HG02759 (cell line): Measurements from ENCODE around the gene FCN3.
A peak's percentile ranks its signal among the peaks of the same experiment; 100 is the strongest.
"Not testable (repeated sequence)": the region's sequence is repeated elsewhere in the genome, so short reads cannot be mapped to it uniquely, and the experiment has no call there.

ENCODE experiments used
- ATAC-seq: cut with Tn5 transposase; IDR thresholded peaks from one replicate; pipeline ENCODE4 v1.9.1; 2021; ENCODE audit warnings: mild to moderate bottlenecking, moderate library complexity; ENCODE audit not compliant: unreplicated experiment

Gene FCN3

DNA sequence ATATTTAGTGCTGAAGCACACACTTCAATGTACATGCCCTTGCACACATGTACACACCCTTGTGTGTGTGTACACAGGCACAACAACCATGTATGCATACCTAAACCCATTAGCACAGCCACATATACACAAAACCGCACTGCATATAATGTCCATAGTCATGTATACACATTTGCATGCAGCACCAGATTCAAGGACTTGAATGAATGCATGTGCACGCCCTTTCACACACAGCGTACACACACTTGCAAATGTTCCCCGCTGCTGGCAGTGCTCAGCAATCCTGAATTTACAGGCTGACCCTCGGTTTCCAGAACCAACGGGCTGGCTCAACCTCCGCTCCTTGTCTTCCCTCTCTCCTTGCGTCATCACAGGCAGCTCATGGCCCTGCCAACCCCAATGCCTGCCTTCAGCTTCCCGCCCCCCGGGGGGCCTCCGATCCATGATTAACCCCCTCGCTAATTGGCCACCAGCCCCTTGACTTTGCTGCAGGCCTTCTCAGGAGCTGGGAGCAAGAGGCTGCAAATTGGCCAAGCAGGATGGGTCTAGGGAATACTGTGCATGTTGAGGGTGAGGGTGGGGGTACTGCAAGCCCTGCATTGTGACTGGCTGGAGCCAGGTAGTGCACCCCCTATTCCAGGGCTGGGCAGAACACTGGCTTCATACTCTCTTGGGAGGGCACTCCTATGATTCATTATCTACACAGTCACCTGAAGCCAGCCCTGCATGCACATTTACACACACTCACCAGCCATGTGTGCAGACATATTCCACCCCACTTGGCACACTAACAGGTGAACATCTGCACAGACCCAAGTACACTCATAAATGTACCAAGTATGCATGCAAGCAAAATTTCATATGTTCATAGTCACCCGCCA lies 25.7 kb upstream of the FCN3 start:
- no peak for ATAC-seq

DNA sequence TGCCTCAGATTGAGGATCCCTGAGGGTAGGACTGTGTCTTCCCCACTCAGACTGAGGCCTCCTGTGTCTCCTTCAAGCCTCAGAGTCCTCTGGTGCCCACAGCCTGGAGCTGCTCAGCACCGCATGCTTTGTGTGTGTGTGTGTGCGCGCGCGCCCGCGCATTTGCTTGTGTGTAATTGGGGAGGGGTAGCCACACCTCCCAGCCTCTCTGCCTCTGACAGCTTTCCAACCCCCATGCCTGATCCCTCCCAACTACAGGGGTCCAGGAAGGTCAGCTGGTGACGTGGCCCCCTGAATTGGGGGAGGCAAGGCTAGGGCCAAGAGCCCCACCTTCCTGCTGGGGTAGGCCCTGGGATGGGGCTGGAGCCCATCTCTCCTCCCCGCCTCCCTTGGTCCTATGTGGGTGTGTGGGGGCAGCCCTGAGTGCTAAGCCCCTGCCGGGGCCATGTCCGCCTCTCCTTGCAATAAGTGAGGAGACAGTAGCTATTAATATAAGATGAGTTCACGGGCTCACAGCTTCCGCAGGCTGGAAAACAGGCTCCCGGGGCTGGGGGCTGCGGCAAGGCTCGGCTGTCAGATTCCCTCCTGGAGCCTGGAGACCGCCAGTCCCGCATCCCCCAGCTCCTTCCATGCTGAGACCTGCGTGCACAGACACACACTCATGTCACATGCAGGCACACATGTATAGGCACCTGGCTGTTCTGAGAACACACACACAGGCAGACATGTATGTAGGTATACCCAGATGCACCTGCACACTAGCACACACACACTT lies 24.8 kb upstream of the FCN3 start:
- no peak for ATAC-seq

DNA sequence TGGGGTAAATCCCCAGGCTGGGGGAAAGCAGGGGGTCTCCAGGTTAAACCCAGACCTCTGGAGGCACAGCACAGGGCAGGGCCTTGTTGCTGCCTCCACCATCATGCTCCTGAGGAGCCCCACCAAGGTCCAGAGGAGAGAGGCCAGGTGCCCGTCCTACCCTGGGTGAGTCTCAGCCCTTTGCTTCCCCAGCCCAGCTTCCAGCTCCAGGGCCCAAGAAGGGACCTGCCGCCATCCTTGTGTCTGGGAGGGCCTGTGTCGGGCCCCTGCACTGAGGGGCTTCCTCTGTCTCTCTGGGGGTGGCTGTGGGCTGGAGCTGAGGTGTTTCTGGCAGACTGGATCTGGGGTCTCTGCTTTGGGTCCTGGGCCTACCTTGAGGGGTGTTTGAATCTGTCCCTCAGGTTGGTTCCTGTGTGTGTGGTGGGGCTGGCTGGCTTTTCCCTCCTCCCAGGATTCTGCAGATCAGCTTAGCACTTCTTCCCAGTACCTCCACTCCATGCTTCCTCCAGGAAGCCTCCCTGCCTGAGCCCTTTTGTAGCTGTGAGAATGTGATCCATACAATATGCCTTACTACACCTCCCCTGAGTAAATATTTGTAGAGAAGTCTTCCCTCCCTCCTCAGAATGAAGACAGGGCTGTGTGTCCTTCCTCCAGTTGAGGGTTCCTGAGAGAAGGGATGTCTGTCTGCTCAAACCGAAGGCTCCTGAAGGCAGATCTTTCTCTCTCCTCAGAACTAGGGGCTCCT lies 24.0 kb upstream of the FCN3 start:
- no peak for ATAC-seq

DNA sequence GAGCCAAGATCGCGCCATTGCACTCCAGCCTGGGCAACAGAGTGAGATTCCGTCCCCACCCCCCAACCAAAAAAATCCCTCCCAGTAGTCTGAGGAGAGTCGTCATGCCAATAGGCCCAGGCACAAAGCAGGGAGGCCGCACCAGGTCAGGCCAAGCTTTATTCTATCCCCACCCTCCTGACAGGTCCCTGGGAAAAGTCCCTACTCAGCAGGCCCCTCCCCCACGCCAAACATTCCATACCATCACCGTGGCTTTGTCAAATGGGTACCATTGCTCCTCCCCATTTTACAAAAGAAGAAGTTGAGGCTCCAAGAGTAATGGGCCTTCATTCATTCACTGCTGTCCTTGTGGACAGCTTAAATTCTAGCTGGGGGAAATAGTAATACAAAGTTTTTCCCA lies 23.1 kb upstream of the FCN3 start:
- ATAC-seq, result no peak

DNA sequence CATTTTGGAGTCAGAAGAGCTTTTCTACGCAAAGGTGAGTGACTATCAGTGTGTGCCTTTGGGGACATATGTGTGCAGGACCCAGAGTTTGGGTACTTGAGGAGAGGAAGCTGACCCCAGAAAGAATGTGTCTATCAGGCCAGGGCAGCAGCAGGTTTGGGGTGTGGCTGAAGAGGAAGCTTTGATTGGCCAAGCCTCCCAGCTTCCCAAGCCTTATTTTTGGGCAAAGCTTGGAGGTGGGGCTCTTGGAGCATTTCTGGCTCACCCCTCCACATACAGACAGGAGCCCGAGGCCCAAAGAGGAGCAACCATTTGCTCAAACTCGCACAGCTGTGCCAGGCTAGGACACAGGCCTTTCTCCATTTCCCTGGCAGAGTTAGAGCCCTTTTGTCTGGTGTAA lies 22.5 kb upstream of the FCN3 start:
- no peak for ATAC-seq

DNA sequence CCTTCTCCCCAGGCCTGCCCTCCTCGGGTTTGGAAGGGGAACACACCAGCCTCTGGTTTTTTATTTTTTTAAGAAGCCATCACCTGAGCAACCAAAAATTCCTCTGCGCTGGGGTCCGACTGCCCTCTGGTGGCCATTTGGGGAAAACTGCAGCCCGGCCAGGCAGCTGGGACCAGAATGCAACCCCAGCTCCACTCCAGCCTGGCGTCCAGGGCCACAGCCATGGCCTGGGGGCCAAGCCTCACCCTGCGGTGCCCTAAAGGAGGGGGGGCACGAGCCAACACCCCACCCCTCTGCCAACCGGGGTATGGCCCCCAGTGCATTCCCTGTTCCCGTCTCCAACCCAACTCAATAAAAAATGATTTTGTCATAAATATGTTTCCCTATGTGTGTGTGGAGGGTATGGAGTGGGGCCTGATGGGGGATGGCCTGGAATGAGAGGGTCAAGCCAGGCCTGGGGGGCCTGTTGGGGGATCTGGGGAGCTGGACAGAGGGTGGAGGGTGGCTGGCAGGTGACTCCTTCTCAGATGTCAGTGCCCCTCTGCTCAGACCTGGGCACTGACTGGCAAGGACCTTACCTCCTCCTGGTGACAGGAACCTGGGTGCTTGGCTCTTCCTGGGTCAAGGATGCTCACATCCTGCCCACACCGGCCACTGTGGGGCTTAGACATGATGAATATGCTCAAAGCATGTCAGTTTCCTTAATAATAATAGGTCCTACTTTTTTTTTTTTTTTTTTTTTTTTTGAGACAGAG lies 21.0 kb upstream of the FCN3 start:
- ATAC-seq, result no peak

DNA sequence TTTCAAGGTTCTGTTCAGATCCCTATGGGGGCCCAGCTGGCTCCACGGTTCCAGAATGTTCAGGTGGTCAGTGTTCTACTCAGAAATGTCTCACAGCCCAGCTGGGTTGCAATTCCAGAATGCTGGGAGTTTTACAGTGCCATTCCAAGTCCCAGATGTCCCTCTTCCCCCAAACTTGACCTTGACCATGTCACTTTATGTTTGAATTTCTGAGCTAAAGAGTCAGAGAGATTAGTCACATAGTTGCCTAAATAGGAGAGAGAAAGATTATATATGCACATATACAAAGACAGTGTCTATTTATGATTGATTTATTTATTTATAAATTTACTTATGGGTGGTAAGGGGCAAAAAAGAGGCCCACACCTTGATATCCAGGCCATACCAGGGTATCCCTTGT lies 20.3 kb upstream of the FCN3 start:
- no peak for ATAC-seq

DNA sequence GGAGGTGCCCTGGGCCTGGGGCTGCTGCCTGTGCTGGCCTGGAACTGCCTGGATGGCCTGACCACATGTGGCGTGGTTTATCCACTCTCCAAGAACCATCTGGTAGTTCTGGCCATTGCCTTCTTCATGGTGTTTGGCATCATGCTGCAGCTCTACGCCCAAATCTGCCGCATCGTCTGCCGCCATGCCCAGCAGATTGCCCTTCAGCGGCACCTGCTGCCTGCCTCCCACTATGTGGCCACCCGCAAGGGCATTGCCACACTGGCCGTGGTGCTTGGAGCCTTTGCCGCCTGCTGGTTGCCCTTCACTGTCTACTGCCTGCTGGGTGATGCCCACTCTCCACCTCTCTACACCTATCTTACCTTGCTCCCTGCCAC lies 19.6 kb upstream of the FCN3 start:
- no peak for ATAC-seq

DNA sequence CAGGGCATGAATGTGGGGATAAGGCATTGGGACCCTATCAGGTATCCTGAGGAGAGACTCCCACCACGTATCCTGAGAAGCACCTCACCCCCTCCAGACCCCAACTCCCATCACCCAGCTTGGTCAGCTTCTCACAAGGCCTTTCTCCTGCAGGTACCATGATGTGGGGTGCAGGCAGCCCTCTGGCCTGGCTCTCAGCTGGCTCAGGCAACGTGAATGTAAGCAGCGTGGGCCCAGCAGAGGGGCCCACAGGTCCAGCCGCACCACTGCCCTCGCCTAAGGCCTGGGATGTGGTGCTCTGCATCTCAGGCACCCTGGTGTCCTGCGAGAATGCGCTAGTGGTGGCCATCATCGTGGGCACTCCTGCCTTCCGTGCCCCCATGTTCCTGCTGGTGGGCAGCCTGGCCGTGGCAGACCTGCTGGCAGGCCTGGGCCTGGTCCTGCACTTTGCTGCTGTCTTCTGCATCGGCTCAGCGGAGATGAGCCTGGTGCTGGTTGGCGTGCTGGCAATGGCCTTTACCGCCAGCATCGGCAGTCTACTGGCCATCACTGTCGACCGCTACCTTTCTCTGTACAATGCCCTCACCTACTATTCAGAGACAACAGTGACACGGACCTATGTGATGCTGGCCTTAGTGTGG lies 19.1 kb upstream of the FCN3 start:
- ATAC-seq, result no peak

DNA sequence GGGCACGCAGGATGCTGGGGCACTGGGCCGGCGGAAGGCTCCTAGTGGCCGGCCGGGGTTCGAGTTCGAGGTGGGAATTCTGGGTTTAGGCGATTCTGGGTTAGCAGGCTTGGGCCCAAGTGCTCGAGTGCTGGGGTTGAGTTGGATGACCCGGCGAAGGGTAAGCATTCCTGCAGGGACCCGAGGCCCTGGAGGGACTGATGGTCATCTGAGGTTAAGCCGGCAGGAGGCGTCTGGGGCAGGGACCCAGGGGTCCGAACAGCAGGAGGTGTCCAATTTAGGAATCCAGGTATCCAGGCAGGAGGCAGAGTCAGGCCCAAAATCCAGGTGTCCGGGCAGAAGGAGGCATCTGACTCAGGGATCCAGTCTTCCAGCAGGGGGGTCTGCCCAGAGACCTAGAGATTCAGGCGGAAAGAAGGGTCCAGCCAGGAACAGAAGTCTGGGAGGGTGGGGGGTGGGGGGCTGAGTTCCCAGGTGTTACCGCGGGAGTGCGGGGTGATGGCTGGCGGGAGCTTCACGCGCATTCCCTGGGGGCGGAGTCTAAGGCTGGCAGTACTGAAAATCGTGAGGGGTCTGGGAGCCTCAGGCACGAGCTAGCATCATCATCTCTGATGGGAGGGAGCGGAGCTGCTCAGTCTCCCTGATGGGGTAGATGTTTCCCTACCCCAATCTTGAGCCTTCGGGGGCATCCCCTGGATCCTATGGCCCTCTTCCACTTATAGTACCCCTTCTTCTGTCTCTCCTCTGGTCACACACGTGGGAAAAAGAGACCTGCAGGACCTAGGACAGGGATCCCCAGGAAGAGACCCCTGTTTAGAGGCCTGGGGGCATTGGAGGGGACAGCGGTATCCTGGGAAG lies 18.4 kb upstream of the FCN3 start:
- no peak for ATAC-seq

DNA sequence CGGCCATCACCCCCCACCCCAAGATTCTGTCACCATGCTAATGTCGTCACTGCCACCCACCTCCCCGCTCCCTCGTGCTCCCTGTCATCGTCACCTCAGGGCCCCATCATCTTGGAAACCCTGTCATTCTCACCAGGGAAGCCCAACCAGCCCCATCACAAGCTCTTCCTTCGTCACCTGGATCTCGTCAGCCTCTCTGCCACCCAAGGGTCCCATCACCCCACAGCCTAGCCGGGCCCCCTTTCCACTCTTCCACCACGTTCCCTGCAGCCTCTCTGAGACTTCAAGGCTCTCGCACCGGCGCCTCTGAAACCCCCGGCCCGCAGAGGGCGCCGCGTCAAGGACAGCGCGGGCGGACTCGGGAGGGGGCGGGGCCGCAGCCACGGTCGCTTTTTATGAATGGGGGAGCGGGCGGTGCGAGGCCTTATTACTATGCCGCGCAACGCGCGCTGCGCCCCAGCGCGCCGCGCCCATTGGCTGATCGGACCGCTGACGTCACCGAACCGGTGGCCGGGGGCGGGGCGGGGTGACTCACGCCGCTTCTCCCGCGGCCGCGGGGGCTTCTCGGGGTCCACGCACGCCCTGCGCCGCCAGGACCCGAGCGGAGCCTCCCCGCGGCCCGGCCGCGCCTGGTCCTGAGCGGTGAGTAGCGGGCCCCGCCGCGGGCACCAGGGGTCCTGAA lies 17.6 kb upstream of the FCN3 start, which contains the start of gene GPR3:
Gene GPR3, plus strand, starts transcription at position 527 of the 682 bp plus-strand sequence. CDS start 1,177 bp downstream, outside the sequence.
- peak; percentile 85 for ATAC-seq

DNA sequence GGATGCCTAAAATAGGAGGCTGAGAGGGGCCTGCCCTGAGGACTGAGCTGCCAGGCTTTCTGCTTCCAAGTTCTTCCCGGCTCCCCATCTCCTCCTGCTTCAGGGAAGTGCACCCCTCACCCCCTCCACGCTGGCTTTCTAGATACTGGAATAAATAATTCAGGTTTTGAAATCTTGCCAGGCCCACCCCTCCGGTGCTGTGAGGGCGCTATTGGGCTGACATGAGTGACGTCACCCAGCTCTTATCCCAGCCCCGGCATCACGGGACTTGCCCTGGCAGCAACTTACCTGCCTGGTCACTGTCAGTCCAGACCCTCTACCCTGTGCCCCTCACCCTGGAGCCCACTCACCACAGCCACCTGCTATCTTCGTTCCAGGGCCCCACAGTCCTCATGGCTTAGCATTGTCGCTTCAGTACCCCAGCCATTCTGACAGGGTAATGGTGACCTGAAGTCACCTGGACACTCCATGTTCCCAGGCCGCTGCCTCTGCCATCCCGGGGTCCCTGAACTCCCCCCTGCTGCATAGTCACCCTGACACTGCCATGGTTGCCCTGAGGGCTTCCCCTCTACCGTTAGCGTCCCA lies 17.0 kb upstream of the FCN3 start:
- no peak for ATAC-seq

DNA sequence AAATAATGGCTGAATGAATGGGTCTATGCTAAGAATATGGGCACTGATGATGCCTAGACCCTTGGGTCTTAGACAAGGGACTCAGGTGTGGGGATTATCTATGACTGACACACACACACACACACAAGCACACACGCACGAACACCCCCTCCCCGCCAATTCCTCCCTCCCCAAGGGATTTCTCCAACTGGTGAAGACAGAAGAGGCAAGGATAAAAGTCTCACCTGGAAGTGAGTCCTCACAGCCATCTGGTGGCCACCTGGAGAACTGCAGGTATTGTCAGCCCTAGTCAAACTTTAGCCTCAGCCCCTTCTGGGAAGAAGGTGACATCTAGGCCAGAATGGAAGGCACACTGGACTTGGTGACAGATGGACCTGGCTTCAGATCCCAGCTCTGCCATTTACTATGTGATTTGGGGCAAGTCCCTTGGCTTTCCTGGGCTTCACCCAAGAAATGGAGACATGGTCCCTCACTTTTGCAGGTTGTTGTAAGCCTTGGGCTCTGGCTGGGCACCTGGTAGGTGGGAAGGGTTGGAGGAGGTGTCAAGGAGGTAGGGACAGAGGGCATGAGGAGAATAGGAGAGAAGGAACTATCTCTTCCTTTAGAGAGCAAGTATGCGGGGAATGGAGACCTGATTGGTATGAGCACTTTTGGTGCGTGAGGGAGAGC lies 13.8 kb upstream of the FCN3 start:
- no peak for ATAC-seq

DNA sequence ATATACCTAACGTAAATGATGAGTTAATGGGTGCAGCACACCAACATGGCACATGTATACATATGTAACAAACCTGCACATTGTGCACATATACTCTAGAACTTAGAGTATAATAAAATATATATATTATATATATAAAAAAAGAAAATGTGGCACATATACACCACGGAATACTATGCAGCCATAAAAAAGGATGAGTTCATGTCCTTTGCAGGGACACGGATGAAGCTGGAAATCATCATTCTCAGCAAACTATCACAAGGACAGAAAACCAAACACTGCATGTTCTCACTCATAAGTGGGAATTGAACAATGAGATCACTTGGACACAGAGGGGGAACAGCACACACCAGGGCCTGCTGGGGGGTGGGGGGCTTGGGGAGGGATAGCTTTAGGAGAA lies 10.2 kb upstream of the FCN3 start:
- not testable (repeated sequence) for ATAC-seq

DNA sequence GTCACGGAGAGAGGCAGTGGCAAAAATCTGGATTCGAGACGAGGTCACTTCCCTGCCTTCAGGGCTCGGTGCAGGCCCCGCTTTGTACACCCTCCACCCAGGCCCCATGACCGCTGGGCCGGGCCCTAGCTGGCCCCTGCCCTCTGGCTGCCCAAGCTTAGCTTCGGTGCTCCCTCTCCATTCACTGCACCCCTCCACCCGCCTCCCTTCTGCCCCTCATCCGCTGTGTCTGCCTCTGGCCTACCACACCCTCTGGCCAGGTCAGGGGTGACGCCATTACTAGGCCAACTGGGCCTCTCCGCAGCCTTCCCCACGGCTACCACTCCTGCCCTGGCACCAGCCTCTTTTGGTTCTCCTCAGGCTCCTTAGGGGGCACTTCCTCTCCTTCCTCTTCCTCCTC lies 9.0 kb upstream of the FCN3 start:
- no peak for ATAC-seq

DNA sequence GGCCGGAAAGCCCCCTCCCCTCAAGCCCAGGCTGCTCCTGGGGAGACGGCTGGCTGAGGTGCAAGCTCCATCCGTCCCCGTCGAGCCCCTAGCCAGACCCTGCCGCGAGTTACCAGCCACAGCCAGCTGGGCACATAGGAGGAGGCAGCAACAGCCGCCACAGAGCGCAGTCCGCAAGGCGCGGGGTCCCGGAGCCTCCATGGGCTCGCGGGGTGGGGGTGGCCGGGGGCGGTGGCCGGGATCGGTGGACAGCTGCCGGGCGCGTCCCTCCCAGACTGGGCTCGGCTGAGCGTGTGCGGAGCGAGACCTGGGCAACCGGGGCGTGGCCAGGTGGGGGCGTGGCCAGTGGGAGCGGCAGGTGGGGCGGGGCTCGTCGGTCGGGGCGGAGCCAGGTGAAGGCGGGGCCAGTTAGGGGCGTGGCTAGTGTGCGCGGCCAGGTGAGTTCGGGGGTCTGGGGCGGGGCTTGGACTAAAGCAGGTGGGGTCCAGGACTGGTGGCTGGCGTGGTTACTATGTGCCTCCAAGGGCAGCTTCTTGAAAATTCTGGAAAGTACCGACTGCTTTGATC lies 8.5 kb upstream of the FCN3 start, which contains the start of gene CD164L2:
Gene CD164L2, minus strand, starts transcription at position 295 of the 567 bp plus-strand sequence. Its CDS starts 94 bp downstream, at position 201.
- ATAC-seq, result no peak
